ENCODE data around the gene NFATC1.

- TF ChIP-seq FOXM1 (IDR thresholded peaks at IDR 0.05; ENCODE audit: low read depth) (no peak), CTCF (IDR thresholded peaks at IDR 0.05) (no peak), MAX (IDR thresholded peaks at IDR 0.05; ENCODE audit: low read depth) (no peak), GABPA (IDR thresholded peaks at IDR 0.05; ENCODE audit: low read depth) (no peak), YY1 (IDR thresholded peaks at IDR 0.05; ENCODE audit: low read depth) (no peak), RCOR1 (IDR thresholded peaks at IDR 0.05; ENCODE audit: low read length) (no peak), RFX5 (IDR thresholded peaks at IDR 0.05; ENCODE audit: low read length) (no peak)
Measured at GRCh38 chr18:79489051-79489898, 93.5 kb downstream of the NFATC1 start.
